HL-60 (cell line): ENCODE results near the gene PARVB.

Experiments used
- POLR2AphosphoS5 ChIP-seq: IDR thresholded peaks from 2 replicates; pipeline ENCODE4 v1.6.1; 2012; ENCODE audit warnings: low read depth
- TF ChIP-seq, protein P1 (sequence below): IDR thresholded peaks from one replicate; pipeline ENCODE4 v1.5.1; 2011; ENCODE audit warnings: low read length, control low read depth, inconsistent platforms; ENCODE audit not compliant: insufficient read depth

DNA sequence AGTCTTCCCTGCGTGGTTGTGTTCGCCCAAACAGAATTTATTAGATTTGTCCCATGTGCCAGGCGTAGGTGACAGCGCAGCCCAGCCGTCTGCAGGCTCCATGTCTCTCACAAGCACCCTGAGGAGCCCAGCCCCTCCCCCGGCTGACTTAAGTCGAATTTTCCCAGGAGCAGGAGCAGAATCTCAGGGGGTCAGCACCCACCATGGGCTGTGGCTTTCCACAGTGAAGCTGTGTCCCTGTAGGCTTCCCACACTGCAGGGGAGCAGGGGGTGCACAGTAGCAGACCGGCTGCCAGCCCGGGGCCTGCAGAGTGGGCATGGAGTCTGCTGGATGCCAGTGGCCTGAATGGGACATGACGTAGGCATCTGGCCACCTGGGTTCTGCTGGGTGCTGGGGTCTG is 172.6 kb downstream of the PARVB start:
- TF ChIP-seq, protein P1, sequence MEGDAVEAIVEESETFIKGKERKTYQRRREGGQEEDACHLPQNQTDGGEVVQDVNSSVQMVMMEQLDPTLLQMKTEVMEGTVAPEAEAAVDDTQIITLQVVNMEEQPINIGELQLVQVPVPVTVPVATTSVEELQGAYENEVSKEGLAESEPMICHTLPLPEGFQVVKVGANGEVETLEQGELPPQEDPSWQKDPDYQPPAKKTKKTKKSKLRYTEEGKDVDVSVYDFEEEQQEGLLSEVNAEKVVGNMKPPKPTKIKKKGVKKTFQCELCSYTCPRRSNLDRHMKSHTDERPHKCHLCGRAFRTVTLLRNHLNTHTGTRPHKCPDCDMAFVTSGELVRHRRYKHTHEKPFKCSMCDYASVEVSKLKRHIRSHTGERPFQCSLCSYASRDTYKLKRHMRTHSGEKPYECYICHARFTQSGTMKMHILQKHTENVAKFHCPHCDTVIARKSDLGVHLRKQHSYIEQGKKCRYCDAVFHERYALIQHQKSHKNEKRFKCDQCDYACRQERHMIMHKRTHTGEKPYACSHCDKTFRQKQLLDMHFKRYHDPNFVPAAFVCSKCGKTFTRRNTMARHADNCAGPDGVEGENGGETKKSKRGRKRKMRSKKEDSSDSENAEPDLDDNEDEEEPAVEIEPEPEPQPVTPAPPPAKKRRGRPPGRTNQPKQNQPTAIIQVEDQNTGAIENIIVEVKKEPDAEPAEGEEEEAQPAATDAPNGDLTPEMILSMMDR = no peak
- TF ChIP-seq POLR2AphosphoS5 = no peak
